Measurements from ENCODE around the gene CDK9. TPM values are rescaled to one million over a fixed set of nuclear protein-coding genes. Genes with fewer than 3 reads are reported as not detected.

Gene CDK9
- total and polyA plus RNA-seq, 10 donors, result 49.2 to 149 (median 97.4) TPM

DNA sequence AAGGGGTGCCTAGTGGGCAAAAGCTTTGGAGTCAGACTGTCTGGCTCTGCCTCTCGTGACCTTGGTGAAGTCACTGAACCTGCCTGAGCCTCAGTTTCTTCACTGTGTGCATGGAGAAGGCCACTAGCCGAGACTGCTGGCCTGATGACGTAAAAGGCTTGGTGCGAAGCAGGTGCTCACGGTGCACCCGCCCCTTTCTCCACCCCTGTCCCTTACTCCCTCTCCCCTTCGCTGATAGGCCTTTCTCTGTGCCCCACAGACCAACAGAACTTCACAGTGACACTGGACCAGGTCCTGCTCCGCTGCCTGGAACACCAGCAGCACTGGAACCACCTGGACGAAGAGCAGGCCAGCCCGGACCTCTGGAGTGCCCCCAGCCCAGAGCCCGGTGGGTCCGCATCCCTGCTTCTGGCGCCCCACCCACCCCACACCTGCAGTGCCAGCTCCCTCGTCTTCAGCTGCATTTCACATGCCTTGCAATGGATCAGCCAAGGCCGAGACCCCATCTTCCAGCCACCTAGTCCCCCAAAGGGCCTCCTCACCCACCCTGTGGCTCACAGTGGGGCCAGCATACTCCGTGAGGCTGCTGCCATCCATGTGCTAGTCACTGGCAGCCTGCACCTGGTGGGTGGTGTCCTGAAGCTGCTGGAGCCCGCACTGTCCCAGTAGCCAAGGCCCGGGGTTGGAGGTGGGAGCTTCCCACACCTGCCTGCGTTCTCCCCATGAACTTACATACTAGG lies 27.3 kb downstream of the CDK9 start:
- intact Hi-C loops (cut with DNase I; ENCODE audit: low total_unique reads), result no loop called here
- peak in 2 of 3 donors; percentile 59 to 80 for TF ChIP-seq POLR2AphosphoS5 (IDR thresholded peaks at IDR 0.05)
- TF ChIP-seq, protein P1, sequence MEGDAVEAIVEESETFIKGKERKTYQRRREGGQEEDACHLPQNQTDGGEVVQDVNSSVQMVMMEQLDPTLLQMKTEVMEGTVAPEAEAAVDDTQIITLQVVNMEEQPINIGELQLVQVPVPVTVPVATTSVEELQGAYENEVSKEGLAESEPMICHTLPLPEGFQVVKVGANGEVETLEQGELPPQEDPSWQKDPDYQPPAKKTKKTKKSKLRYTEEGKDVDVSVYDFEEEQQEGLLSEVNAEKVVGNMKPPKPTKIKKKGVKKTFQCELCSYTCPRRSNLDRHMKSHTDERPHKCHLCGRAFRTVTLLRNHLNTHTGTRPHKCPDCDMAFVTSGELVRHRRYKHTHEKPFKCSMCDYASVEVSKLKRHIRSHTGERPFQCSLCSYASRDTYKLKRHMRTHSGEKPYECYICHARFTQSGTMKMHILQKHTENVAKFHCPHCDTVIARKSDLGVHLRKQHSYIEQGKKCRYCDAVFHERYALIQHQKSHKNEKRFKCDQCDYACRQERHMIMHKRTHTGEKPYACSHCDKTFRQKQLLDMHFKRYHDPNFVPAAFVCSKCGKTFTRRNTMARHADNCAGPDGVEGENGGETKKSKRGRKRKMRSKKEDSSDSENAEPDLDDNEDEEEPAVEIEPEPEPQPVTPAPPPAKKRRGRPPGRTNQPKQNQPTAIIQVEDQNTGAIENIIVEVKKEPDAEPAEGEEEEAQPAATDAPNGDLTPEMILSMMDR (IDR thresholded peaks at IDR 0.05 in 8 of 11, conservative IDR thresholded peaks at IDR 0.05 in 3 of 11), result no peak
- Histone ChIP-seq H3K27ac (peak overlapping the region in 4 of 8 donors; percentile 14 to 53 (median 28)), H3K9me3 (no peaks in the 10 kb centered on the region), H3K36me3 (peaks cover 0 to 100% (median 79%) of the 10 kb centered on the region in 6 donors), H3K4me1 (peaks cover 0 to 63% (median 24%) of the 10 kb centered on the region in 6 donors), H3K27me3 (replicated peaks in 1 of 7) (no peaks in the 10 kb centered on the region), H3K4me3 (no peak overlapping the region)
- 90 to 95% (median 93%) methylated on average over 14 to 19 of the region's 19 CpGs for WGBS, 5 donors
- DNase-seq, result no peak

DNA sequence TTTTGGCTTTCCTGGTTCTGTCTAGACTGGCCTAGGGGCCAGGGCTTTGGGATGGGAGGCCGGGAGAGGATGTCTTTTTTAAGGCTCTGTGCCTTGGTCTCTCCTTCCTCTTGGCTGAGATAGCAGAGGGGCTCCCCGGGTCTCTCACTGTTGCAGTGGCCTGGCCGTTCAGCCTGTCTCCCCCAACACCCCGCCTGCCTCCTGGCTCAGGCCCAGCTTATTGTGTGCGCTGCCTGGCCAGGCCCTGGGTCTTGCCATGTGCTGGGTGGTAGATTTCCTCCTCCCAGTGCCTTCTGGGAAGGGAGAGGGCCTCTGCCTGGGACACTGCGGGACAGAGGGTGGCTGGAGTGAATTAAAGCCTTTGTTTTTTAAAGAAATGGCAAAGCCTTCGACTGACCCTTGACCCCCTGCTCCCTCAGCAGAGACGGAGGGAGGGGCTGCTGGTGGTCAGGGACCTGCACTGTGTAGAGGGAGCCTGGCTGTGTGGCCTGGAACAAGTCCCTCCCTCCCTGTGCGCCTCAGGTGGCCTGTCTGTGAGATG lies 27.9 kb downstream of the CDK9 start:
- 69 to 86% (median 77%) methylated on average over 7 to 9 of the region's 9 CpGs for WGBS, 5 donors
- Histone ChIP-seq H3K4me3 (no peak overlapping the region), H3K36me3 (peaks cover 0 to 100% (median 77%) of the 10 kb centered on the region in 6 donors), H3K27me3 (replicated peaks in 1 of 7) (no peaks in the 10 kb centered on the region), H3K4me1 (peaks cover 0 to 63% (median 27%) of the 10 kb centered on the region in 6 donors), H3K9me3 (no peaks in the 10 kb centered on the region), H3K27ac (peak overlapping the region in 5 of 8 donors; percentile 14 to 53 (median 31))
- DNase-seq, result no peak
- intact Hi-C loops (cut with DNase I; ENCODE audit: low total_unique reads), result no loop called here
- peak; percentile 54 to 73 (median 70) for TF ChIP-seq POLR2AphosphoS5 (IDR thresholded peaks at IDR 0.05)
- TF ChIP-seq POLR2A (IDR thresholded peaks at IDR 0.05), result no peak
- TF ChIP-seq, protein P1 (IDR thresholded peaks at IDR 0.05 in 8 of 11, conservative IDR thresholded peaks at IDR 0.05 in 3 of 11), result no peak

DNA sequence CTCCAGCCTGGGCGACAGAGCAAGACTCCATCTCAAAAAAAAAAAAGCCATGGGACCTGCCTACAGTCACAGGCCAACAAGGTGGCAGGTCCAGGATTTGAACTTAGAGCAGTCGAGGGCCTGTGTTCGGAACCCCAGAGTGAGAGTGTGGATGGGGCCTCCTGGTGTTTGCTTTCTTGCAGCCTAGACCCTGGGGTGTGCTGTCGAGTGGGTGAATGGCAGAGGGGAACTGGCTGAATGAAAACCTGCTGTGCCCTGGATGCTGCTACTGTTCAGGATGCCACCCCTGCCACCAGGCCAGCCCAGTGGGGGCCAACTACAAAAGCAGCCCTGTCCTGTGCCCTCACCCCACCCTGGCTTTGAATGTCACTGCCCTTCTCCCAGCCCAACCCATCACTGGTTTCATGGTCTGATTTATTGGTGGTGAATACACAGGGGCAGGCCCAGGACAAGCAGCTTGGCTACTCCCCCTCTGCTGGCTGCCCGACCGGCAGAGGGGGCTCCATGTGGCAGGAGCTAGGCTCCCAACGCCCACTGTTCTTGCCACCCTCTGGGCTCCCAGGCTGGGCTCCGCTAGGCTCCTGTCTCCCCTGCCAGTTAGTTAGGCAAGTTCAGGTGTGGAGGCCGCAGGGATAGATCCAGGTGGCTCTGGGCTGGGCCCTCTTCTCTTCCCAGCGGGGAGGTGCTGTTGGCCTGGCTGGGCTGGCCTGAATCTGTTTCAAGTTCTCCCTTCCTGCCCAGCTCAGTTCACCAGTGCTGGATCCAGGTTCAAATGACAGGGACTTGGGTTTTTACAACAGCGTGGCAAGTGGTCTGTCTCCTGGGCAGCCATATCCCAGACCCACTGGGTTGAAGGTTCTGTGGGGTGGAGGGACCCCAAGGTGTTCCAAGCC lies 29.0 kb downstream of the CDK9 start:
- Histone ChIP-seq H3K9me3 (no peaks in the 10 kb centered on the region), H3K27me3 (replicated peaks in 1 of 7) (no peaks in the 10 kb centered on the region), H3K4me3 (no peak overlapping the region), H3K27ac (peak overlapping the region in 5 of 8 donors; percentile 15 to 53 (median 22)), H3K4me1 (peaks cover 0 to 61% (median 28%) of the 10 kb centered on the region in 6 donors), H3K36me3 (peaks cover 0 to 100% (median 86%) of the 10 kb centered on the region in 6 donors)
- TF ChIP-seq POLR2AphosphoS5 (IDR thresholded peaks at IDR 0.05) (peak in 2 of 3 donors; percentile 9 to 64), POLR2A (IDR thresholded peaks at IDR 0.05) (no peak)
- TF ChIP-seq, protein P1 (IDR thresholded peaks at IDR 0.05 in 8 of 11, conservative IDR thresholded peaks at IDR 0.05 in 3 of 11), result no peak
- no peak for DNase-seq
- intact Hi-C loops (cut with DNase I; ENCODE audit: low total_unique reads), result no loop called here
- WGBS, 5 donors, result 78 to 91% (median 87%) methylated on average over 9 to 11 of the region's 11 CpGs

Data from spleen (tissue), 11 donors.